HEK293 (cell line): ENCODE results near the gene SERTAD3.
A peak's percentile ranks its signal among the peaks of the same experiment; 100 is the strongest.

Experiments
- BCL11B ChIP-seq: fragments of 450-650 bp; formaldehyde crosslinking; IDR thresholded peaks from 2 replicates; pipeline ENCODE4 v1.5.1; 2016; ENCODE audit warnings: low read depth, missing biosample characterization, missing genetic modification characterization
- IKZF3 ChIP-seq: fragments of 450-650 bp; IDR thresholded peaks from 2 replicates; pipeline ENCODE4 v1.5.0; 2018; ENCODE audit warnings: missing biosample characterization, mild to moderate bottlenecking, missing genetic modification characterization, moderate library complexity
- KLF8 ChIP-seq: fragments of 450-650 bp; formaldehyde crosslinking; IDR thresholded peaks from 2 replicates; pipeline ENCODE4 v1.5.1; 2016; ENCODE audit warnings: missing biosample characterization, missing genetic modification characterization
- MYNN ChIP-seq: fragments of 450-650 bp; formaldehyde crosslinking; IDR thresholded peaks from 2 replicates; pipeline ENCODE4 v1.5.1; 2016; ENCODE audit warnings: missing biosample characterization, missing genetic modification characterization, borderline replicate concordance
- MZF1 ChIP-seq: fragments of 450-650 bp; formaldehyde crosslinking; IDR thresholded peaks from 2 replicates; pipeline ENCODE4 v1.5.1; 2017; ENCODE audit warnings: missing biosample characterization, missing genetic modification characterization, borderline replicate concordance
- PATZ1 ChIP-seq: fragments of 450-650 bp; formaldehyde crosslinking; IDR thresholded peaks from 2 replicates; pipeline ENCODE4 v1.5.1; 2016; ENCODE audit warnings: missing biosample characterization, missing genetic modification characterization
- PRDM4 ChIP-seq: fragments of 450-650 bp; formaldehyde crosslinking; IDR thresholded peaks from 2 replicates; pipeline ENCODE4 v1.5.1; 2017; ENCODE audit warnings: missing biosample characterization, missing genetic modification characterization
- SALL2 ChIP-seq: fragments of 450-650 bp; formaldehyde crosslinking; IDR thresholded peaks from 2 replicates; pipeline ENCODE4 v1.5.0; 2017; ENCODE audit warnings: missing biosample characterization, mild to moderate bottlenecking, missing genetic modification characterization, borderline replicate concordance
- WT1 ChIP-seq: fragments of 450-650 bp; formaldehyde crosslinking; IDR thresholded peaks from 2 replicates; pipeline ENCODE4 v1.5.1; 2016; ENCODE audit warnings: missing biosample characterization, missing genetic modification characterization
- YY1 ChIP-seq: fragments of 450-650 bp; formaldehyde crosslinking; IDR thresholded peaks from 2 replicates; pipeline ENCODE4 v1.5.1; 2018; ENCODE audit warnings: missing biosample characterization, missing genetic modification characterization
- ZBTB11 ChIP-seq: fragments of 450-650 bp; formaldehyde crosslinking; conservative IDR thresholded peaks from 2 replicates; pipeline ENCODE4 v1.5.1; 2016; ENCODE audit warnings: low read depth, missing biosample characterization, missing genetic modification characterization
- ZBTB48 ChIP-seq: fragments of 450-650 bp; formaldehyde crosslinking; IDR thresholded peaks from 2 replicates; pipeline ENCODE4 v1.5.1; 2016; ENCODE audit warnings: missing biosample characterization, missing genetic modification characterization
- ZBTB7A ChIP-seq: fragments of 450-650 bp; formaldehyde crosslinking; IDR thresholded peaks from 2 replicates; pipeline ENCODE4 v1.5.1; 2016; ENCODE audit warnings: low read depth, missing biosample characterization, missing genetic modification characterization
- ZFHX2 ChIP-seq: fragments of 450-650 bp; formaldehyde crosslinking; conservative IDR thresholded peaks from 2 replicates; pipeline ENCODE4 v1.5.1; 2016; ENCODE audit warnings: missing biosample characterization, missing genetic modification characterization
- ZNF223 ChIP-seq: fragments of 450-650 bp; formaldehyde crosslinking; IDR thresholded peaks from 2 replicates; pipeline ENCODE4 v1.5.1; 2016; ENCODE audit warnings: missing biosample characterization, missing genetic modification characterization
- ZNF391 ChIP-seq: fragments of 450-650 bp; formaldehyde crosslinking; IDR thresholded peaks from 2 replicates; pipeline ENCODE4 v1.5.1; 2016; ENCODE audit warnings: low read depth, missing biosample characterization, missing genetic modification characterization, borderline replicate concordance
- ZNF433 ChIP-seq: fragments of 450-650 bp; formaldehyde crosslinking; IDR thresholded peaks from 2 replicates; pipeline ENCODE4 v1.5.1; 2016; ENCODE audit warnings: missing biosample characterization, missing genetic modification characterization, low read depth
- ZNF501 ChIP-seq: fragments of 450-650 bp; formaldehyde crosslinking; IDR thresholded peaks from 2 replicates; pipeline ENCODE4 v1.5.1; 2016; ENCODE audit warnings: missing biosample characterization, missing genetic modification characterization
- ZNF560 ChIP-seq: fragments of 450-650 bp; formaldehyde crosslinking; IDR thresholded peaks from 2 replicates; pipeline ENCODE4 v1.5.1; 2017; ENCODE audit warnings: missing biosample characterization, missing genetic modification characterization, borderline replicate concordance
- ZNF830 ChIP-seq: fragments of 450-650 bp; IDR thresholded peaks from 2 replicates; pipeline ENCODE4 v1.5.0; 2018; ENCODE audit warnings: missing biosample characterization, missing genetic modification characterization, low read depth, mild to moderate bottlenecking, moderate library complexity
- ZSCAN23 ChIP-seq: fragments of 450-650 bp; formaldehyde crosslinking; IDR thresholded peaks from 2 replicates; pipeline ENCODE4 v1.5.1; 2016; ENCODE audit warnings: missing biosample characterization, missing genetic modification characterization
- ZXDB ChIP-seq: fragments of 450-650 bp; formaldehyde crosslinking; IDR thresholded peaks from 2 replicates; pipeline ENCODE4 v1.5.1; 2016; ENCODE audit warnings: missing biosample characterization, missing genetic modification characterization
- TF ChIP-seq, protein P1 (sequence below): fragments of 450-650 bp; formaldehyde crosslinking; IDR thresholded peaks from 2 replicates; pipeline ENCODE4 v1.5.1; 2016; ENCODE audit warnings: missing biosample characterization, missing genetic modification characterization
- TF ChIP-seq, protein P2 (sequence below): fragments of 450-650 bp; IDR thresholded peaks from 2 replicates; pipeline ENCODE4 v1.5.1; 2018; ENCODE audit warnings: missing biosample characterization, mild to moderate bottlenecking, missing genetic modification characterization

Gene SERTAD3

GRCh38 chr19:40444825-40445312 is 734 bp upstream of the SERTAD3 start (continued):
- TF ChIP-seq PRDM4 (tag by site-specific recombination): 0 out of 2 replicates have a peak, but pooled peaks have one; percentile 0
- TF ChIP-seq, protein P1, sequence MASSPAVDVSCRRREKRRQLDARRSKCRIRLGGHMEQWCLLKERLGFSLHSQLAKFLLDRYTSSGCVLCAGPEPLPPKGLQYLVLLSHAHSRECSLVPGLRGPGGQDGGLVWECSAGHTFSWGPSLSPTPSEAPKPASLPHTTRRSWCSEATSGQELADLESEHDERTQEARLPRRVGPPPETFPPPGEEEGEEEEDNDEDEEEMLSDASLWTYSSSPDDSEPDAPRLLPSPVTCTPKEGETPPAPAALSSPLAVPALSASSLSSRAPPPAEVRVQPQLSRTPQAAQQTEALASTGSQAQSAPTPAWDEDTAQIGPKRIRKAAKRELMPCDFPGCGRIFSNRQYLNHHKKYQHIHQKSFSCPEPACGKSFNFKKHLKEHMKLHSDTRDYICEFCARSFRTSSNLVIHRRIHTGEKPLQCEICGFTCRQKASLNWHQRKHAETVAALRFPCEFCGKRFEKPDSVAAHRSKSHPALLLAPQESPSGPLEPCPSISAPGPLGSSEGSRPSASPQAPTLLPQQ (tag by site-specific recombination): peak; percentile 97
- no peak for TF ChIP-seq SALL2 (tag by site-specific recombination)
- no peak for TF ChIP-seq ZSCAN23 (tag by site-specific recombination)
- no peak for TF ChIP-seq MYNN
- no peak for TF ChIP-seq WT1 (tag by site-specific recombination)
- no peak for TF ChIP-seq ZNF391 (tag by site-specific recombination)
- no peak for TF ChIP-seq KLF8 (tag by site-specific recombination)
- 0 out of 2 replicates have a peak, but pooled peaks have one; percentile 12 for TF ChIP-seq ZNF223 (tag by site-specific recombination)
- TF ChIP-seq ZBTB48 (tag by site-specific recombination): peak; percentile 56; the same call in 1 of the 2 replicates
- TF ChIP-seq ZNF433 (tag by site-specific recombination): no peak
- no peak for TF ChIP-seq ZNF560
- TF ChIP-seq PATZ1 (tag by site-specific recombination): peak; percentile 96
- TF ChIP-seq YY1 (tag by site-specific recombination): peak; percentile 57; the same call in 1 of the 2 replicates
- TF ChIP-seq, protein P2, sequence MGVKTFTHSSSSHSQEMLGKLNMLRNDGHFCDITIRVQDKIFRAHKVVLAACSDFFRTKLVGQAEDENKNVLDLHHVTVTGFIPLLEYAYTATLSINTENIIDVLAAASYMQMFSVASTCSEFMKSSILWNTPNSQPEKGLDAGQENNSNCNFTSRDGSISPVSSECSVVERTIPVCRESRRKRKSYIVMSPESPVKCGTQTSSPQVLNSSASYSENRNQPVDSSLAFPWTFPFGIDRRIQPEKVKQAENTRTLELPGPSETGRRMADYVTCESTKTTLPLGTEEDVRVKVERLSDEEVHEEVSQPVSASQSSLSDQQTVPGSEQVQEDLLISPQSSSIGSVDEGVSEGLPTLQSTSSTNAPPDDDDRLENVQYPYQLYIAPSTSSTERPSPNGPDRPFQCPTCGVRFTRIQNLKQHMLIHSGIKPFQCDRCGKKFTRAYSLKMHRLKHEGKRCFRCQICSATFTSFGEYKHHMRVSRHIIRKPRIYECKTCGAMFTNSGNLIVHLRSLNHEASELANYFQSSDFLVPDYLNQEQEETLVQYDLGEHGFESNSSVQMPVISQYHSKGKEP (tag by site-specific recombination): no peak
- TF ChIP-seq ZNF501 (tag by site-specific recombination): no peak; the same call in none of the 2 replicates
- TF ChIP-seq IKZF3 (tag by site-specific recombination): no peak
- 0 out of 2 replicates have a peak, but pooled peaks have one; percentile 43 for TF ChIP-seq ZXDB (tag by site-specific recombination)
- 0 out of 2 replicates have a peak, but pooled peaks have one; percentile 14 for TF ChIP-seq ZBTB11
- TF ChIP-seq BCL11B (tag by site-specific recombination): no peak; the same call in 1 of the 2 replicates
- no peak for TF ChIP-seq ZFHX2 (tag by site-specific recombination)
- TF ChIP-seq ZBTB7A (tag by site-specific recombination): peak; percentile 3; the same call in 1 of the 2 replicates
- no peak for TF ChIP-seq ZNF830 (tag by site-specific recombination)
- 0 out of 2 replicates have a peak, but pooled peaks have one; percentile 19 for TF ChIP-seq MZF1
